Measurements from ENCODE around the gene TRIM71.
"Not testable (repeated sequence)": the region's sequence is repeated elsewhere in the genome, so short reads cannot be mapped to it uniquely, and the experiment has no call there.

TRIM71 gene

DNA sequence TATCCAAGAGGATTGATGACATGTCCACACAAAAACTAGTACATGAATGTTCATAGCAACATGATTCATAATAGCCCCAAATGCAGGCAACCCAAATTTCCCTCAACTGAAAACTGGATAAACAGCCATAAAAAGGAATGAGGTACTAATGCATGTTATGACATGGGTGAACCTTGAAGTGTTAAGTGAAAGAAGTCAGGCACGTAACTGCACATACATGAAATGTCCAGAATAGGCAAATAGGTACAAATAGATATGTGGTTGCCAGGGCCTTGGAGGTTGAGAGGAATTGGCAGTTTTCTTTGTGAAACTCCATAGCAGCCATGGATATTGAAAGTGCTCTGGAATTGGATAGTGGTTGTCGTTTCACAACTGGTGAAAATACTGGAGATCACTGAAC, 81.5 kb downstream of the TRIM71 start:
- no peak for TF ChIP-seq EZH2 (IDR thresholded peaks at IDR 0.05; ENCODE audit: borderline replicate concordance, low read depth, low read length, severe bottlenecking)
- TF ChIP-seq, protein P1, sequence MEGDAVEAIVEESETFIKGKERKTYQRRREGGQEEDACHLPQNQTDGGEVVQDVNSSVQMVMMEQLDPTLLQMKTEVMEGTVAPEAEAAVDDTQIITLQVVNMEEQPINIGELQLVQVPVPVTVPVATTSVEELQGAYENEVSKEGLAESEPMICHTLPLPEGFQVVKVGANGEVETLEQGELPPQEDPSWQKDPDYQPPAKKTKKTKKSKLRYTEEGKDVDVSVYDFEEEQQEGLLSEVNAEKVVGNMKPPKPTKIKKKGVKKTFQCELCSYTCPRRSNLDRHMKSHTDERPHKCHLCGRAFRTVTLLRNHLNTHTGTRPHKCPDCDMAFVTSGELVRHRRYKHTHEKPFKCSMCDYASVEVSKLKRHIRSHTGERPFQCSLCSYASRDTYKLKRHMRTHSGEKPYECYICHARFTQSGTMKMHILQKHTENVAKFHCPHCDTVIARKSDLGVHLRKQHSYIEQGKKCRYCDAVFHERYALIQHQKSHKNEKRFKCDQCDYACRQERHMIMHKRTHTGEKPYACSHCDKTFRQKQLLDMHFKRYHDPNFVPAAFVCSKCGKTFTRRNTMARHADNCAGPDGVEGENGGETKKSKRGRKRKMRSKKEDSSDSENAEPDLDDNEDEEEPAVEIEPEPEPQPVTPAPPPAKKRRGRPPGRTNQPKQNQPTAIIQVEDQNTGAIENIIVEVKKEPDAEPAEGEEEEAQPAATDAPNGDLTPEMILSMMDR (IDR thresholded peaks at IDR 0.05; ENCODE audit: borderline replicate concordance, extremely low read depth, low read length, poor library complexity, severe bottlenecking), result no peak
- H2AFZ ChIP-seq (ENCODE audit: low read depth, low read length), result no peak overlapping the region
- H3K4me1 ChIP-seq (ENCODE audit: insufficient read depth, low read length), result no peaks in the 10 kb centered on the region
- no peaks in the 10 kb centered on the region for H4K20me1 ChIP-seq (ENCODE audit: insufficient read depth, low read length)
- H3K36me3 ChIP-seq (ENCODE audit: insufficient read depth, low read length), result no peaks in the 10 kb centered on the region
- DNase-seq (no peak), ATAC-seq (ENCODE audit: insufficient read depth, low read depth) (no peak)
- no peak overlapping the region for H3K4me3 ChIP-seq (ENCODE audit: low read depth in 1 of 2, low read length in 2 of 2)
- no peaks in the 10 kb centered on the region for H3K27me3 ChIP-seq (ENCODE audit: insufficient read depth, low read length, poor library complexity)
- no peaks in the 10 kb centered on the region for H3K79me2 ChIP-seq (ENCODE audit: insufficient read depth, low read length)
- H3K27ac ChIP-seq (ENCODE audit: low read length), result no peak overlapping the region
- H3K4me2 ChIP-seq (ENCODE audit: insufficient read depth, low read length), result no peak overlapping the region
- no peaks in the 10 kb centered on the region for H3K9me3 ChIP-seq (ENCODE audit: insufficient read depth, low read length, severe bottlenecking)
- no peak overlapping the region for H3K9ac ChIP-seq (ENCODE audit: low read depth, low read length)

DNA sequence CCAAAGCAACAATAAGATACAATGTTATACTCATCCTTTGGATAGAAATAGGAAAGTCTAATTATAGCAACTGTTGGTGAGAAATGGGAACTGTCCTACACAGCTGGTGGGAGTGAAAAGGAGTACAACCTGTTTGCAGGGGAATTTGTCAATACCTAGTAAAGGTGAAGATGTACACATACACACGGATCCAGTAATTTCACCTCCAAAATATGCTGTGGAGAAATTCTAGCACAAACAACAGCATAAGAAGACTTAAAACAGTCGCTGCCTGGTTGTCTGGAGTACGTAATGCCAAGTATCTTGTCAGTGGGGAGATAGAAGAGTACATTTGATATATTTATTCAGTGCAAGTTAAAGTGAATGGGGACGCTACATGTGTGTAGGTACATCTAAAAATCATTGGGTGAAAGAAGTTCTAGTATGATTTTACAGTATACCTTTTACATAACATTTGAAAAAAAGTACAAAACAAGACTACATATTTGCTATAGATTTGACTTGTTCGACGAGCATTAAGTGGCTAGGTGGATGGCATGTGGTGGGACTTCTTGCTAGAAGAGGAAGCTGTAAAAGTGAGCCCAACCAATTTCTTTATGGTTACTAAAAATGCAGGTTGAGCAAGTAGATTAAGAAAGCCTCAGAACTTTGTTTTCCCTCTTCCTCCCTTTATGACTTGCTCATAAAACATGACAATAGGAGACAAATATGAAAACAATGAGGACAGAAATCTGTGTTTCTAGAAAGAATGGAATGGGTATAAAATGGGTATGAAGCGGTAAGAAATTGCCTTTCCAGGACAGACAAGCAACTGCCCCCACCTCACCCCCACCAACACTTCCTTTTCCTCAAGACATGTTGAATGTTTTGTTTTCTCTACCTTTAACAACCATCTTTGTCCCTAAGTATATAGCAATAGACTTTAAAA, 83.5 kb downstream of the TRIM71 start:
- Histone ChIP-seq H3K4me2 (ENCODE audit: insufficient read depth, low read length) (no peak overlapping the region), H3K27me3 (ENCODE audit: insufficient read depth, low read length, poor library complexity) (no peaks in the 10 kb centered on the region), H3K79me2 (ENCODE audit: insufficient read depth, low read length) (no peaks in the 10 kb centered on the region), H3K27ac (ENCODE audit: low read length) (no peak overlapping the region), H3K4me3 (ENCODE audit: low read depth in 1 of 2, low read length in 2 of 2) (no peak overlapping the region), H3K4me1 (ENCODE audit: insufficient read depth, low read length) (no peaks in the 10 kb centered on the region), H2AFZ (ENCODE audit: low read depth, low read length) (no peak overlapping the region), H3K9ac (ENCODE audit: low read depth, low read length) (no peak overlapping the region), H4K20me1 (ENCODE audit: insufficient read depth, low read length) (no peaks in the 10 kb centered on the region), H3K9me3 (ENCODE audit: insufficient read depth, low read length, severe bottlenecking) (no peaks in the 10 kb centered on the region), H3K36me3 (ENCODE audit: insufficient read depth, low read length) (no peaks in the 10 kb centered on the region)
- TF ChIP-seq, protein P1 (IDR thresholded peaks at IDR 0.05; ENCODE audit: borderline replicate concordance, extremely low read depth, low read length, poor library complexity, severe bottlenecking), result no peak
- TF ChIP-seq EZH2 (IDR thresholded peaks at IDR 0.05; ENCODE audit: borderline replicate concordance, low read depth, low read length, severe bottlenecking), result no peak
- no peak for DNase-seq
- ATAC-seq (ENCODE audit: insufficient read depth, low read depth), result no peak

DNA sequence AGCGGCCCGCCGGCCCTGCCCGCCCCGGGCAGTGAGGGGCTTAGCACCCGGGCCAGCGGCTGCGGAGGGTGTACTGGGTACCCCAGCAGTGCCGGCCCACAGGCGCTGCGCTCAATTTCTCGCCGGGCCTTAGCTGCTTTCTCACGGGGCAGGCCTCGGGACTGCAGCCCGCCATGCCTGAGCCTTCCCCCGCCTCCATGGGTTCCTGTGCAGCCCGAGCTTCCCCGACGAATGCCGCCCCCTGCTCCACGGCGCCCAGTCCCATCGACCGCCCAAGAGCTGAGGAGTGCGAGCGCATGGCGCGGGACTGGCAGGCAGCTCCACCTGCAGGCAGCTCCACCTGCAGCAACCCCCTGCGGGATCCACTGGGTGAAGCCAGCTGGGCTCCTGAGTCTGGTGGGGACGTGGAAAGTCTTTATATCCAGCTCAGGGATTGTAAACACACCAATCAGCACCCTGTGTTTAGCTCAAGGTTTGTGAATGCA, 85.1 kb downstream of the TRIM71 start:
- not testable (repeated sequence) for H3K4me3 ChIP-seq (ENCODE audit: low read depth in 1 of 2, low read length in 2 of 2); H3K4me2 ChIP-seq (ENCODE audit: insufficient read depth, low read length); H3K27ac ChIP-seq (ENCODE audit: low read length); H3K27me3 ChIP-seq (ENCODE audit: insufficient read depth, low read length, poor library complexity); H4K20me1 ChIP-seq (ENCODE audit: insufficient read depth, low read length); H2AFZ ChIP-seq (ENCODE audit: low read depth, low read length); H3K36me3 ChIP-seq (ENCODE audit: insufficient read depth, low read length); H3K4me1 ChIP-seq (ENCODE audit: insufficient read depth, low read length); ATAC-seq (ENCODE audit: insufficient read depth, low read depth); H3K9ac ChIP-seq (ENCODE audit: low read depth, low read length); H3K9me3 ChIP-seq (ENCODE audit: insufficient read depth, low read length, severe bottlenecking); H3K79me2 ChIP-seq (ENCODE audit: insufficient read depth, low read length)
- DNase-seq, result peak; percentile 10

DNA sequence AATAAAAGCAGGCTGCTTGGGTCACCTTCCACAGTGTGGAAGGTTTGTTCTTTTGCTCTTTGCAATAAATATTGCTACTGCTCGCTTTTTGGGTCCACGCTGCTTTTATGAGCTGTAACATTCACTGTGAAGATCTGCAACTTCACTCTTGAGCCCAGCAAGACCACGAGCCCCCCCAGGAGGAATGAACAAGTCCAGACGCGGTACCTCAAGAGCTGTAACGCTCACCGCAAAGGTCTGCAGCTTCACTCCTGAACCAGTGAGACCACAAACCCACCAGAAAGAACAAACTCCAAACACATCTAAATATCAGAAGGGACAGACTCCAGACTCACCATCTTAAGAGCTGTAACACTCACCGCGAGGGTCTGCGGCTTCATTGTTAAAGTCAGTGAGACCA, 86.2 kb downstream of the TRIM71 start:
- Histone ChIP-seq H3K36me3 (ENCODE audit: insufficient read depth, low read length) (no peaks in the 10 kb centered on the region), H3K4me1 (ENCODE audit: insufficient read depth, low read length) (no peaks in the 10 kb centered on the region), H3K9me3 (ENCODE audit: insufficient read depth, low read length, severe bottlenecking) (no peaks in the 10 kb centered on the region), H3K27ac (ENCODE audit: low read length) (no peak overlapping the region), H4K20me1 (ENCODE audit: insufficient read depth, low read length) (no peaks in the 10 kb centered on the region), H2AFZ (ENCODE audit: low read depth, low read length) (no peak overlapping the region), H3K79me2 (ENCODE audit: insufficient read depth, low read length) (no peaks in the 10 kb centered on the region), H3K9ac (ENCODE audit: low read depth, low read length) (no peak overlapping the region), H3K4me2 (ENCODE audit: insufficient read depth, low read length) (no peak overlapping the region), H3K4me3 (ENCODE audit: low read depth in 1 of 2, low read length in 2 of 2) (no peak overlapping the region), H3K27me3 (ENCODE audit: insufficient read depth, low read length, poor library complexity) (no peaks in the 10 kb centered on the region)
- ATAC-seq (ENCODE audit: insufficient read depth, low read depth), result peak; percentile 62
- DNase-seq, result peak; percentile 51
- no peak for TF ChIP-seq EZH2 (IDR thresholded peaks at IDR 0.05; ENCODE audit: borderline replicate concordance, low read depth, low read length, severe bottlenecking)
- TF ChIP-seq, protein P1 (IDR thresholded peaks at IDR 0.05; ENCODE audit: borderline replicate concordance, extremely low read depth, low read length, poor library complexity, severe bottlenecking), result no peak

All from DND-41 (cell line).